A549 (cell line): ENCODE data around the gene RBPJ.

Source experiments
- BCL3 ChIP-seq: fragments of >200 bp; sonication (Bioruptor Twin); formaldehyde crosslinking; IDR thresholded peaks from 3 replicates; pipeline ENCODE4 v1.6.1; 2016
- CEBPB ChIP-seq, 2 experiments: fragments of >200 bp in 1 of 2; sonication (Bioruptor Twin) in 1 of 2; formaldehyde crosslinking in 1 of 2; IDR thresholded peaks; 2 replicates each; pipeline ENCODE4 v1.6.1; 2012 to 2016
- CTCF ChIP-seq: fragments of >200 bp; sonication (Bioruptor Twin); formaldehyde crosslinking; IDR thresholded peaks from 3 replicates; pipeline ENCODE4 v1.5.1; 2016
- ELK1 ChIP-seq: fragments of 150-350 bp; IDR thresholded peaks from 2 replicates; pipeline ENCODE4 v1.6.1; 2014; ENCODE audit warnings: low read depth, mild to moderate bottlenecking, low read length
- EP300 ChIP-seq, 2 experiments: fragments of >200 bp; sonication (Bioruptor Twin); formaldehyde crosslinking; IDR thresholded peaks; 2 replicates in 1 of 2; 3 replicates in 1 of 2; pipeline ENCODE4 v1.6.1; 2016 to 2017
- JUNB ChIP-seq: fragments of >200 bp; sonication (Bioruptor Twin); formaldehyde crosslinking; IDR thresholded peaks from 2 replicates; pipeline ENCODE4 v1.6.1; 2016
- POLR2A ChIP-seq: IDR thresholded peaks from 2 replicates; pipeline ENCODE4 v1.6.1; 2012; ENCODE audit warnings: mild to moderate bottlenecking, low read length
- REST ChIP-seq: fragments of 200-600 bp; sonication (generic); IDR thresholded peaks from 2 replicates; pipeline ENCODE4 v1.6.1; 2016; ENCODE audit warnings: antibody characterized with exemption, mild to moderate bottlenecking, moderate library complexity
- TP53 ChIP-seq: fragments of 250-450 bp; sonication (Bioruptor Pico); IDR thresholded peaks from 2 replicates; pipeline ENCODE4 v1.5.0; 2021; ENCODE audit warnings: mild to moderate bottlenecking, moderate library complexity

- no peak for TF ChIP-seq CTCF
- no peak for TF ChIP-seq JUNB
- TF ChIP-seq ELK1: no peak
- no peak for TF ChIP-seq POLR2A
- TF ChIP-seq REST: no peak
- no peak for TF ChIP-seq EP300 (IDR thresholded peaks at IDR 0.05)
- TF ChIP-seq BCL3: no peak
- no peak for TF ChIP-seq TP53 (CRISPR knock-in tag)
- TF ChIP-seq CEBPB (IDR thresholded peaks at IDR 0.05): no peak
Observed at GRCh38 chr4:26297219-26297618, 23.6 kb upstream of the RBPJ start.
